ENCODE results near the gene CENPS. TPM values are rescaled to one million over a fixed set of nuclear protein-coding genes. Genes with fewer than 3 reads are reported as not detected.

The CENPS gene
- total and polyA plus RNA-seq, 2 of the 13 experiments (the other 11 are each of a cell fraction or from before 2014, with no cell fraction given), result 3.3 to 22.0 TPM

- TF ChIP-seq ZBTB2 (CRISPR knock-in tag; IDR thresholded peaks at IDR 0.05; ENCODE audit: low read depth) (peak; percentile 76; the same call in 1 of the 2 replicates), TSC22D2 (CRISPR knock-in tag; IDR thresholded peaks at IDR 0.05; ENCODE audit: borderline replicate concordance) (no peak; the same call in 1 of the 2 replicates), KDM5B (CRISPR knock-in tag; IDR thresholded peaks at IDR 0.05; ENCODE audit: borderline replicate concordance) (peak; percentile 95), KDM5A (IDR thresholded peaks at IDR 0.05; ENCODE audit: borderline replicate concordance, low read length) (peak; percentile 92), MAZ (IDR thresholded peaks at IDR 0.05; ENCODE audit: borderline replicate concordance, low read depth, low read length) (peak; percentile 75; the same call in 1 of the 2 replicates), MAZ (CRISPR knock-in tag; IDR thresholded peaks at IDR 0.05; ENCODE audit: low read depth) (peak; percentile 70), ZNF362 (CRISPR knock-in tag; IDR thresholded peaks at IDR 0.05; ENCODE audit: borderline replicate concordance) (peak; percentile 54; the same call in 1 of the 2 replicates), ZFP82 (CRISPR knock-in tag; IDR thresholded peaks at IDR 0.05; ENCODE audit: borderline replicate concordance) (peak; percentile 57; the same call in 1 of the 2 replicates), SRSF4 (IDR thresholded peaks at IDR 0.05; ENCODE audit: low read depth, low read length, poor library complexity, severe bottlenecking) (no peak), SKI (IDR thresholded peaks at IDR 0.05; ENCODE audit: partially characterized antibody) (no peak), NFKBIZ (CRISPR knock-in tag; IDR thresholded peaks at IDR 0.05) (peak; percentile 9; the same call in 1 of the 2 replicates), ZKSCAN8 (CRISPR knock-in tag; IDR thresholded peaks at IDR 0.05; ENCODE audit: borderline replicate concordance) (peak; percentile 23; the same call in 1 of the 2 replicates), ZNF747 (CRISPR knock-in tag; IDR thresholded peaks at IDR 0.05; ENCODE audit: borderline replicate concordance) (peak; percentile 65; the same call in 1 of the 2 replicates), ZNF564 (CRISPR knock-in tag; IDR thresholded peaks at IDR 0.05) (peak; percentile 84; the same call in 1 of the 2 replicates), REPIN1 (CRISPR knock-in tag; IDR thresholded peaks at IDR 0.05; ENCODE audit: borderline replicate concordance, low read depth) (peak; percentile 94), ZBTB42 (CRISPR knock-in tag; IDR thresholded peaks at IDR 0.05) (peak; percentile 85; the same call in 1 of the 2 replicates), FOXC1 (CRISPR knock-in tag; IDR thresholded peaks at IDR 0.05; ENCODE audit: borderline replicate concordance) (peak; percentile 96), GABPB1 (CRISPR knock-in tag; IDR thresholded peaks at IDR 0.05) (peak; percentile 87), DNMT1 (CRISPR knock-in tag; IDR thresholded peaks at IDR 0.05) (no peak), NR2F1 (CRISPR knock-in tag; IDR thresholded peaks at IDR 0.05) (no peak), TAF15 (IDR thresholded peaks at IDR 0.05; ENCODE audit: low read depth, low read length, poor library complexity, severe bottlenecking) (peak; percentile 32), MTERF4 (CRISPR knock-in tag; IDR thresholded peaks at IDR 0.05) (no peak)
- TF ChIP-seq, protein P1, sequence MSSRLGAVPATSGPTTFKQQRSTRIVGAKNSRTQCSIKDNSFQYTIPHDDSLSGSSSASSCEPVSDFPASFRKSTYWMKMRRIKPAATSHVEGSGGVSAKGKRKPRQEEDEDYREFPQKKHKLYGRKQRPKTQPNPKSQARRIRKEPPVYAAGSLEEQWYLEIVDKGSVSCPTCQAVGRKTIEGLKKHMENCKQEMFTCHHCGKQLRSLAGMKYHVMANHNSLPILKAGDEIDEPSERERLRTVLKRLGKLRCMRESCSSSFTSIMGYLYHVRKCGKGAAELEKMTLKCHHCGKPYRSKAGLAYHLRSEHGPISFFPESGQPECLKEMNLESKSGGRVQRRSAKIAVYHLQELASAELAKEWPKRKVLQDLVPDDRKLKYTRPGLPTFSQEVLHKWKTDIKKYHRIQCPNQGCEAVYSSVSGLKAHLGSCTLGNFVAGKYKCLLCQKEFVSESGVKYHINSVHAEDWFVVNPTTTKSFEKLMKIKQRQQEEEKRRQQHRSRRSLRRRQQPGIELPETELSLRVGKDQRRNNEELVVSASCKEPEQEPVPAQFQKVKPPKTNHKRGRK (CRISPR knock-in tag; IDR thresholded peaks at IDR 0.05), result no peak
Observed at GRCh38 chr1:10430216-10431069, at the start of gene CENPS (continued).
